Liver (tissue), 9 donors: ENCODE data around the gene FBXO44. TPM values are rescaled to one million over a fixed set of nuclear protein-coding genes. Genes with fewer than 3 reads are reported as not detected.

ENCODE experiments used
- DNase-seq: peaks from one replicate; pipeline ENCODE4 v3.0.0-alpha.2; 2017; ENCODE audit warnings: low spot score
- H3K27ac ChIP-seq, 2 donors: one replicate each; pipeline ENCODE4 v1.7.0; 2013; ENCODE audit warnings: inconsistent platforms in 2 of 2, low read length in 2 of 2, control low read depth in 1 of 2, low read depth in 1 of 2, mild to moderate bottlenecking in 1 of 2
- H3K27me3 ChIP-seq, 4 donors: one replicate each; pipeline versions ENCODE4 v1.6.1 to v1.7.0; 2013; ENCODE audit warnings: low read length in 3 of 4, inconsistent platforms in 1 of 4, mild to moderate bottlenecking in 1 of 4, moderate library complexity in 1 of 4; ENCODE audit not compliant: control insufficient read depth in 4 of 4, insufficient read depth in 4 of 4
- H3K36me3 ChIP-seq, 4 donors: one replicate each; pipeline versions ENCODE4 v1.6.1 to v1.7.0; 2013; ENCODE audit warnings: low read length in 3 of 4, mild to moderate bottlenecking in 3 of 4, low read depth in 1 of 4, moderate library complexity in 1 of 4; ENCODE audit not compliant: control insufficient read depth in 4 of 4, insufficient read depth in 3 of 4
- H3K4me1 ChIP-seq, 4 donors: one replicate each; pipeline versions ENCODE4 v1.6.1 to v1.7.0; 2013; ENCODE audit warnings: low read length in 3 of 4, mild to moderate bottlenecking in 3 of 4, moderate library complexity in 1 of 4; ENCODE audit not compliant: control insufficient read depth in 4 of 4, insufficient read depth in 4 of 4
- H3K4me3 ChIP-seq, 3 donors: one replicate each; pipeline versions ENCODE4 v1.6.1 to v1.7.0; 2013; ENCODE audit warnings: low read length in 3 of 3, control low read depth in 1 of 3, low read depth in 1 of 3, mild to moderate bottlenecking in 1 of 3
- H3K9ac ChIP-seq, 2 donors: one replicate each; pipeline ENCODE4 v1.7.0; 2013; ENCODE audit warnings: low read length in 2 of 2, mild to moderate bottlenecking in 2 of 2, moderate library complexity in 2 of 2, control low read depth in 1 of 2, low read depth in 1 of 2
- H3K9me3 ChIP-seq, 4 donors: one replicate each; pipeline versions ENCODE4 v1.6.1 to v1.7.0; 2013; ENCODE audit warnings: low read length in 3 of 4; ENCODE audit not compliant: control insufficient read depth in 4 of 4
- ATF3 ChIP-seq: IDR thresholded peaks from 2 replicates; pipeline ENCODE4 v1.6.1; 2016; ENCODE audit warnings: antibody characterized with exemption
- CTCF ChIP-seq: fragments of 150-350 bp; IDR thresholded peaks from 2 replicates; pipeline ENCODE4 v1.5.1; 2017; ENCODE audit warnings: improper control_type of control experiment, low read depth, low read length; ENCODE audit not compliant: missing input control
- EGR1 ChIP-seq, 2 donors: IDR thresholded peaks; 2 replicates each; pipeline ENCODE4 v1.6.1; 2016 to 2018; ENCODE audit warnings: antibody characterized with exemption in 2 of 2, low read depth in 2 of 2
- FOXA1 ChIP-seq: IDR thresholded peaks from 2 replicates; pipeline ENCODE4 v1.6.1; 2016; ENCODE audit warnings: antibody characterized with exemption
- FOXA2 ChIP-seq: IDR thresholded peaks from 2 replicates; pipeline ENCODE4 v1.6.1; 2016; ENCODE audit warnings: antibody characterized with exemption
- GABPA ChIP-seq, 2 donors: IDR thresholded peaks in 1 of 2; conservative IDR thresholded peaks in 1 of 2; 2 replicates each; pipeline ENCODE4 v1.6.1; 2016; ENCODE audit warnings: antibody characterized with exemption in 2 of 2, mild to moderate bottlenecking in 1 of 2, moderate library complexity in 1 of 2
- HNF4A ChIP-seq, 2 donors: conservative IDR thresholded peaks; 2 replicates each; pipeline ENCODE4 v1.6.1; 2016; ENCODE audit warnings: antibody characterized with exemption in 2 of 2, mild to moderate bottlenecking in 2 of 2
- HNF4G ChIP-seq: IDR thresholded peaks from 2 replicates; pipeline ENCODE4 v1.6.1; 2016; ENCODE audit warnings: antibody characterized with exemption
- JUND ChIP-seq, 2 donors: IDR thresholded peaks; 2 replicates each; pipeline ENCODE4 v1.6.1; 2016; ENCODE audit warnings: antibody characterized with exemption in 2 of 2
- MAX ChIP-seq: IDR thresholded peaks from 2 replicates; pipeline ENCODE4 v1.6.1; 2016; ENCODE audit warnings: antibody characterized with exemption
- NR2F2 ChIP-seq: IDR thresholded peaks from 2 replicates; pipeline ENCODE4 v1.6.1; 2016; ENCODE audit warnings: antibody characterized with exemption
- RAD21 ChIP-seq, 2 donors: IDR thresholded peaks; 2 replicates each; pipeline ENCODE4 v1.6.1; 2016; ENCODE audit warnings: antibody characterized with exemption in 2 of 2, mild to moderate bottlenecking in 2 of 2
- REST ChIP-seq: IDR thresholded peaks from 2 replicates; pipeline ENCODE4 v1.6.1; 2016; ENCODE audit warnings: antibody characterized with exemption, mild to moderate bottlenecking
- RXRA ChIP-seq, 2 donors: IDR thresholded peaks; 2 replicates each; pipeline ENCODE4 v1.6.1; 2017 to 2018; ENCODE audit warnings: antibody characterized with exemption in 2 of 2, mild to moderate bottlenecking in 1 of 2
- TAF1 ChIP-seq: conservative IDR thresholded peaks from 2 replicates; pipeline ENCODE4 v1.6.1; 2016; ENCODE audit warnings: antibody characterized with exemption, mild to moderate bottlenecking
- YY1 ChIP-seq: IDR thresholded peaks from 2 replicates; pipeline ENCODE4 v1.6.1; 2016; ENCODE audit warnings: antibody characterized with exemption, mild to moderate bottlenecking
- WGBS: extraction: QIAGEN DNeasy Blood & Tissue Kit; methylation state at CpG from one replicate; pipeline ENCODE4 v1.1.7; 2013; 5-methylcytosine and 5-hydroxymethylcytosine counted together
- polyA plus RNA-seq, 2 donors: library from polyadenylated mRNA; stranded (reverse) in 1 of 2; unstranded in 1 of 2; fragments of 200-250 nt in 1 of 2; fragments of >200 nt in 1 of 2; fragmentation: Nextera tagmentation in 1 of 2; extraction: Ambion mirVana in 1 of 2; gene quantifications; one replicate each; pipeline versions ENCODE4 v1.2.1 to v1.2.3, GENCODE V29; 2013 to 2015
- total RNA-seq, 2 donors: library from RNA; depleted of rRNA; stranded (reverse); fragments of >200 nt; gene quantifications; one replicate each; pipeline ENCODE4 v1.2.3, GENCODE V29; 2014
- donor health status: healthy.
- donor health status: healthy.
- donor health status: healthy.
- donor health status: healthy.
- donor health status: healthy.

FBXO44 gene
- total and polyA plus RNA-seq, 4 donors = 3.6 to 13.2 (median 6.8) TPM

GRCh38 chr1:11680270-11681070, 25.8 kb downstream of the FBXO44 start:
- TF ChIP-seq ATF3 = no peak
- no peak for TF ChIP-seq REST
- no peak for TF ChIP-seq CTCF
- no peak for TF ChIP-seq HNF4A (conservative IDR thresholded peaks at IDR 0.05)
- no peak for TF ChIP-seq YY1
- Histone ChIP-seq H3K4me3 (peak overlapping the region; percentile 36 to 79 (median 70)), H3K9ac (peak overlapping the region; percentile 26 to 77), H3K4me1 (peaks cover 10 to 34% (median 25%) of the 10 kb centered on the region in 4 donors), H3K27me3 (no peaks in the 10 kb centered on the region), H3K9me3 (no peaks in the 10 kb centered on the region), H3K27ac (peak overlapping the region; percentile 77 to 89), H3K36me3 (no peaks in the 10 kb centered on the region)
- no peak for DNase-seq
- WGBS = 13% methylated on average over 65 of the region's 65 CpGs

GRCh38 chr1:11681071-11681771, 26.5 kb downstream of the FBXO44 start, which contains the start of gene MAD2L2:
Gene MAD2L2 (minus strand): TSS chr1:11681148. CDS start chr1:11680601, 547 bp downstream.
- Histone ChIP-seq H3K4me3 (peak within 1 kb of the TSS; percentile 42 to 79 (median 70)), H3K9me3 (no peaks in the 10 kb centered on the region), H3K36me3 (no peaks in the 10 kb centered on the region), H3K27ac (peak within 1 kb of the TSS; percentile 77 to 89), H3K4me1 (peaks cover 5 to 27% (median 18%) of the 10 kb centered on the region in 4 donors), H3K27me3 (no peaks in the 10 kb centered on the region), H3K9ac (peak within 1 kb of the TSS; percentile 26 to 77)
- peak; percentile 89 for DNase-seq
- under 1% methylated on average over 71 of the region's 71 CpGs for WGBS
- TF ChIP-seq RAD21 (IDR thresholded peaks at IDR 0.05) (no peak), FOXA2 (no peak), ATF3 (no peak), FOXA1 (no peak), YY1 (peak; percentile 36), CTCF (no peak), JUND (IDR thresholded peaks at IDR 0.05) (no peak), NR2F2 (no peak), TAF1 (no peak), RXRA (IDR thresholded peaks at IDR 0.05) (peak in 1 of 2 donors; percentile 37), EGR1 (IDR thresholded peaks at IDR 0.05; ENCODE audit: low read depth in 2 of 2) (peak; percentile 85 to 93), MAX (no peak), REST (no peak), HNF4G (no peak), GABPA (IDR thresholded peaks at IDR 0.05 in 1 of 2, conservative IDR thresholded peaks at IDR 0.05 in 1 of 2) (peak in 1 of 2 donors; percentile 18)
